ENCODE measurements around the gene LACTB. TPM values are rescaled to one million over a fixed set of nuclear protein-coding genes. Genes with fewer than 3 reads are reported as not detected.

The LACTB gene
- total and polyA plus RNA-seq, 2 donors (not counting 1 experiment from before 2014, with no cell fraction given) = 29.2 to 42.8 TPM

GRCh38 chr15:63088533-63089245, 33.0 kb upstream of the LACTB start:
- Histone ChIP-seq H3K9ac (ENCODE audit: insufficient read depth, low read length) (no peak overlapping the region), H3K27me3 (ENCODE audit: control insufficient read depth, insufficient read depth, low read length) (no peaks in the 10 kb centered on the region), H3K27ac (ENCODE audit: insufficient read depth, low read length) (peak overlapping the region; percentile 65), H3K36me3 (ENCODE audit: control insufficient read depth, insufficient read depth, low read length) (no peaks in the 10 kb centered on the region), H4K20me1 (ENCODE audit: control insufficient read depth, extremely low read depth, insufficient read depth, low read length) (no peaks in the 10 kb centered on the region), H3K9me3 (ENCODE audit: control insufficient read depth, insufficient read depth, low read depth, low read length) (no peaks in the 10 kb centered on the region), H3K79me2 (ENCODE audit: control insufficient read depth, insufficient read depth, low read length) (no peaks in the 10 kb centered on the region), H2AFZ (ENCODE audit: low read length) (peak overlapping the region; percentile 42), H3K4me2 (ENCODE audit: extremely low read depth, insufficient read depth, low read length) (peak overlapping the region; percentile 44), H3K4me1 (ENCODE audit: control insufficient read depth, extremely low read depth, insufficient read depth, low read length) (peaks cover 12% of the 10 kb centered on the region), H3K4me3 (replicated peaks in 1 of 4; ENCODE audit: control extremely low read depth in 1 of 4, insufficient read depth in 1 of 4, low read depth in 3 of 4, low read length in 4 of 4) (no peak overlapping the region)
- no peak for DNase-seq (ENCODE audit: low read depth in 2 of 2)
- TF ChIP-seq EZH2 (IDR thresholded peaks at IDR 0.05; ENCODE audit: low read length, missing control alignments) (no peak), CTCF (conservative IDR thresholded peaks at IDR 0.05 in 1 of 2, IDR thresholded peaks at IDR 0.05 in 1 of 2; ENCODE audit: low read depth in 1 of 2, low read length in 2 of 2) (no peak)

DNA sequence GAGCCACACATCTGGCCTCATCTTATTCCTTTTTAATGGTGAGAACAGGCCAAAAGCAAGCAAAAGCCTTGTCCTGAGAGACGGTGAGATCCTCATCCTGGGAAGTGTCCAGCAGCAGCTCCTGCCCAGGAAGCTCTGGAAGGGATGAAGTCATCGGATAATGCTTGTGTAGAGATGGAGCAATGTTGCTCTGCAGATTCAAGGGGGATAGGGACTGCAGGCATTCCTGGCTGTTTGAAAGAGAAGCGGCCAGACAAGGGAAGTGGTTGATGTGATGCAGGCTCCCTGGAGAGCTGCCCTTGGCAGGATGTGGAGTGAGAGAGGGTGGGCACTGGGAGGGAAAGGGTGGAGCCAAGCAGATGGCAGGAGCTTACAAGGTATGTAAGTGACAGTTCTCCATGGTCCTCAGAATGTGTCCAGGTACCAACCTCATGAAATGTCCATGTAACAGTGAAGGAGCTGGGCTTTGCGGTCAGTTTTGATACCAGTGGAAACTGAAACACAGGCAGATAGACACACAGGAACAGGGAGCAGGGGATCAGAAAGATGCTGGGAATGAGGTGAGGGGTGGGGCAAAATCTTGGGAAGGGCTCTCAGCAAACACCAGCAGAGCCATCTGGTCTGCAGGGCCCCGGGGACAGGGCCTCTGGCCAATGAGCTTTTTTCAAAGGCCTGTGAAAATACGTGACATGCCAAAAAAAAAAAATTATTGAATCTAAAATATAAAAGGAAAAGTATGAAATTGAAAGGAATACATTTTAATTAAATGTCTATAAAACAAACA, 32.2 kb upstream of the LACTB start:
- H3K4me2 ChIP-seq (ENCODE audit: extremely low read depth, insufficient read depth, low read length) = peak overlapping the region; percentile 44
- no peaks in the 10 kb centered on the region for H3K27me3 ChIP-seq (ENCODE audit: control insufficient read depth, insufficient read depth, low read length)
- H4K20me1 ChIP-seq (ENCODE audit: control insufficient read depth, extremely low read depth, insufficient read depth, low read length) = no peaks in the 10 kb centered on the region
- no peaks in the 10 kb centered on the region for H3K79me2 ChIP-seq (ENCODE audit: control insufficient read depth, insufficient read depth, low read length)
- no peaks in the 10 kb centered on the region for H3K9me3 ChIP-seq (ENCODE audit: control insufficient read depth, insufficient read depth, low read depth, low read length)
- H3K9ac ChIP-seq (ENCODE audit: insufficient read depth, low read length) = no peak overlapping the region
- peak; percentile 83 to 96 for DNase-seq (ENCODE audit: low read depth in 2 of 2)
- H2AFZ ChIP-seq (ENCODE audit: low read length) = peak overlapping the region; percentile 42
- H3K27ac ChIP-seq (ENCODE audit: insufficient read depth, low read length) = peak overlapping the region; percentile 65
- no peak overlapping the region for H3K4me3 ChIP-seq (replicated peaks in 1 of 4; ENCODE audit: control extremely low read depth in 1 of 4, insufficient read depth in 1 of 4, low read depth in 3 of 4, low read length in 4 of 4)
- no peaks in the 10 kb centered on the region for H3K36me3 ChIP-seq (ENCODE audit: control insufficient read depth, insufficient read depth, low read length)
- TF ChIP-seq EZH2 (IDR thresholded peaks at IDR 0.05; ENCODE audit: low read length, missing control alignments) (no peak), CTCF (conservative IDR thresholded peaks at IDR 0.05 in 1 of 2, IDR thresholded peaks at IDR 0.05 in 1 of 2; ENCODE audit: low read depth in 1 of 2, low read length in 2 of 2) (no peak)
- peaks cover 18% of the 10 kb centered on the region for H3K4me1 ChIP-seq (ENCODE audit: control insufficient read depth, extremely low read depth, insufficient read depth, low read length)

DNA sequence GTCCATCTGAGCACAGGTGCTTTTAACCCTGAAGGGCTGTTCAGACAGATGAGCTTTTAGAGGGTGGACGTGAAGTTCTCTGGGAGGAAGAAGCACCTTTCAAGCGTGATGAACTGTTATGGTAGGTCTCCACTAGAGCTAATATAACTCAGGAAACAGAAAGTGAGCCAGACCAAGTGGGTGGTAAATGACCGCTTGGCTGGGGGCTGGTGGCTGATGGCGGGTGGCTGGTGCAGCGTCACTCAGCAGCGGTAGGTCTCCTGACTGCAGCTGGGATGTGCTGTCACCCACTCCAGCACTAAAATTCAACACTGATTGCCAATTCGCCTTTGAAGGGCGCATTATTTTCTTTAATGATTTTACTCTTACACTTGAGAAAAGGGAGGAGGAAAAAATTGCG, 31.2 kb upstream of the LACTB start:
- Histone ChIP-seq H3K9me3 (ENCODE audit: control insufficient read depth, insufficient read depth, low read depth, low read length) (no peaks in the 10 kb centered on the region), H3K4me2 (ENCODE audit: extremely low read depth, insufficient read depth, low read length) (no peak overlapping the region), H2AFZ (ENCODE audit: low read length) (no peak overlapping the region), H3K36me3 (ENCODE audit: control insufficient read depth, insufficient read depth, low read length) (no peaks in the 10 kb centered on the region), H3K4me1 (ENCODE audit: control insufficient read depth, extremely low read depth, insufficient read depth, low read length) (peaks cover 21% of the 10 kb centered on the region), H3K9ac (ENCODE audit: insufficient read depth, low read length) (no peak overlapping the region), H4K20me1 (ENCODE audit: control insufficient read depth, extremely low read depth, insufficient read depth, low read length) (no peaks in the 10 kb centered on the region), H3K4me3 (replicated peaks in 1 of 4; ENCODE audit: control extremely low read depth in 1 of 4, insufficient read depth in 1 of 4, low read depth in 3 of 4, low read length in 4 of 4) (no peak overlapping the region), H3K27me3 (ENCODE audit: control insufficient read depth, insufficient read depth, low read length) (no peaks in the 10 kb centered on the region), H3K79me2 (ENCODE audit: control insufficient read depth, insufficient read depth, low read length) (no peaks in the 10 kb centered on the region), H3K27ac (ENCODE audit: insufficient read depth, low read length) (no peak overlapping the region)
- TF ChIP-seq EZH2 (IDR thresholded peaks at IDR 0.05; ENCODE audit: low read length, missing control alignments) (no peak), CTCF (conservative IDR thresholded peaks at IDR 0.05 in 1 of 2, IDR thresholded peaks at IDR 0.05 in 1 of 2; ENCODE audit: low read depth in 1 of 2, low read length in 2 of 2) (no peak)
- no peak for DNase-seq (ENCODE audit: low read depth in 2 of 2)

All from fibroblast of lung (primary cell).